Activated CD4-positive, alpha-beta T cell treated with anti-CD3 and anti-CD28 coated beads, Interleukin-2, Interleukin-6, amounts not matched to agents 100 ng/mL and 50 ng/mL, durations not matched to agents 16 hours and 8 hours (primary cell): ENCODE results near the gene FAM174A.

Experiments used
- DNase-seq: peaks from one replicate; pipeline ENCODE4 v3.0.0-alpha.2; 2020

The FAM174A gene

GRCh38 chr5:100535060-100536005, at the start of gene FAM174A:
FAM174A (plus strand) TSS chr5:100535374; CDS start chr5:100535531, 157 bp downstream.
- peak; percentile 96 for DNase-seq

GRCh38 chr5:100493996-100494395, 41.2 kb upstream of the FAM174A start:
- no peak for DNase-seq

- DNase-seq, result no peak
Observed at GRCh38 chr5:100496296-100496695, 38.9 kb upstream of the FAM174A start.

GRCh38 chr5:100502684-100503083, 32.5 kb upstream of the FAM174A start:
- DNase-seq, result no peak

GRCh38 chr5:100505984-100506670, 29.0 kb upstream of the FAM174A start:
- DNase-seq, result no peak

GRCh38 chr5:100516285-100516684, 18.9 kb upstream of the FAM174A start:
- DNase-seq, result no peak

- no peak for DNase-seq
Observed at GRCh38 chr5:100517301-100517974, 17.7 kb upstream of the FAM174A start.

GRCh38 chr5:100518377-100518776, 16.8 kb upstream of the FAM174A start:
- no peak for DNase-seq

DNA sequence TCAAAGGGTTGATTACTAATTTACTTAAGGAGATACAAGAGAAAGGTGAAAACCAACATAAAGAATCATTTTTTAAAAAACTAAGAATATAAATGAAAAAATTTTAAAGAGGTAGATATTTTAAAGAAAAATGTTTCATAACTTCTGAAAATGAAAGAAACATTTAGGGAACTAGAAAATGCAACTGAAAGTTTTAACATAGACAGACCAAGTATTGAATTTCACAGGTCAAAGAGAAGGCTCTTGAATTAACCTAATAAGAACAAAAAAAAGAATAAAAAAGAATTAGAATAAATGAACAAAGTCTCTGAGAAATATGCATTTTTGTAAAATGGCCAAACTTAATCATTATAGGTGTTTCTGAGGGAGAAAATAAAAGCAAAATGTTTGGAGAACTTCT, 16.1 kb upstream of the FAM174A start:
- DNase-seq, result no peak

- DNase-seq, result no peak
Observed at GRCh38 chr5:100520348-100520747, 14.8 kb upstream of the FAM174A start.

DNA sequence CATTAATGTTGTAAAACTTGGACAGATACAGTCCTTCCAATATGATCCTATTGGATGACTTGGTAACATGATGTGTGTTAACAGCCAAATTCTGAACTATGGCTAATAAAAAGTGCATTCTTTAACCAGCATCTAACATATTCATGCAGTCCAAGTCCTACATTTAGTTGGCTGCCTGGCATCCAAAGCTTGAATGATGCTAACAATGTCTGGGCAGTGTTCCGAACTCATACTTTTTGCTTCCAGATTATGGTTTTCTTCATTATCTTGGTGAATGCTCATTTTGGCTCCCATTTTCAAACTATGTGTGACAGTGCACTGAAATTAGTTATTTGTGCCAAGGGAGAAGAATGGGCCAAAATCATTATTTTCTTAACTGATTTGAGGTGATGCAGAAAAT, 2.8 kb downstream of the FAM174A start:
- no peak for DNase-seq

DNA sequence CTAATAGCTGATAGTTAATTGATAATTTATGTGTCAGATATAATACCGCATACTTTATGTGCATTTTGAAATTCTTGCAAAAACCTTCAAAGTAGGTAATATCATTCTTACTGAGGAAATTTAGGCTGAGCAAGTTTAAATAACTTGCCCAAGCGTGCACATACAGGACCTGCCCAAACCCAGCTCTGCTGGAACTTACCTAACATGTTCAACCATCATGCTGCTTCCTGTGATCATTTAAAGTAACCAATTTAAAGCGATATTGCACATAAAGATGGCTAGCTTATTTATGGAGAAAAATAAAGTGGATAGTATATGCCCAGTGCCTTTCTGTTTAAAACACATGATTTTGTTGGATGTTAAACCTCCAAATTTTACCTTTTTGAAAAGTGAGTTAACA, 4.3 kb downstream of the FAM174A start:
- DNase-seq, result no peak

GRCh38 chr5:100542086-100542485, 6.9 kb downstream of the FAM174A start:
- no peak for DNase-seq

- DNase-seq, result no peak
Observed at GRCh38 chr5:100546001-100546400, 10.8 kb downstream of the FAM174A start.

DNA sequence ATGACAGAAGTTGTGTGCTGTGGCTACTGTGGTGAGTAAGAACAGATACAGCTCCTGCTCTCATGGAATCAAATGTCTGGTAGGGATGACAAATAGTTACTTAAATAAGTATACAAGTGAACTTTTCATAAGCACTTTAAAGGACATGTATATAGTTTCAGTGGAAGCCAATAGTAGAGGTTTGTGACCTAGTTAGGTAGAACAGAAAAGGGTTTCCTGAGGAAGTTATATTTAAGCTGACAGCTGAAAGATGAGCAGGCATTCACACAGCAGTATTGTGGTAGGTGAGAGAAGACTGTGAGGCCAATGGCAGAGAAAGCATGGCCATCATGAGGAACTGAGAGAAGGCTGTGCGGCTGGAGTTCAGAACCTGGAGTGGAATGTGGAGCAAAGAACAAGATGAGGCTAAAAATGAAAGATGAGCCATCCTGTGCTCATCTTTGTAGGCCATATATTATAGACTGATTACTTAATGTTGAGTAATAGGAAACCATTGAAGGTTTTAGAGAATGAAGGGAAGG, 15.4 kb downstream of the FAM174A start:
- DNase-seq, result peak; percentile 3

DNA sequence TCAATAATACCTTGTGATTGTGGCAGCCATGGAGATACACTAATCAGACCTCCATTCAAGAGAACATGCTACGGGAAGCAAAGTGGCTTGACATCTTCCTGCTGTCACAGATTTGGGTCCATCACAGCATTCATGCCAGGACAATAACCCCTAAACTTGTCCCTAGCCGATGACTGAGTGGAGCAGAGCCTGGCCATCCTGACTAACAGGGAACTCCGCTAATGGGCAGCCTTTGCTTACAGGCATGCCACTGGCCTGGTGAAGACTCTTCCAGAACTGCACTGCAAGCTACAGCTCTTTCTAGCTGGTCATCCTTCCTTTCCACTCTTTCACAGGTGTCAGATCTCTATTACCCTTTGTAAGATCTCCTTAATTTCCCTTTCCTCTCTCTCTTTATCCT, 16.0 kb downstream of the FAM174A start:
- DNase-seq, result no peak

- no peak for DNase-seq
Observed at GRCh38 chr5:100553209-100553608, 18.0 kb downstream of the FAM174A start.

GRCh38 chr5:100560860-100561259, 25.7 kb downstream of the FAM174A start:
- DNase-seq, result no peak

DNA sequence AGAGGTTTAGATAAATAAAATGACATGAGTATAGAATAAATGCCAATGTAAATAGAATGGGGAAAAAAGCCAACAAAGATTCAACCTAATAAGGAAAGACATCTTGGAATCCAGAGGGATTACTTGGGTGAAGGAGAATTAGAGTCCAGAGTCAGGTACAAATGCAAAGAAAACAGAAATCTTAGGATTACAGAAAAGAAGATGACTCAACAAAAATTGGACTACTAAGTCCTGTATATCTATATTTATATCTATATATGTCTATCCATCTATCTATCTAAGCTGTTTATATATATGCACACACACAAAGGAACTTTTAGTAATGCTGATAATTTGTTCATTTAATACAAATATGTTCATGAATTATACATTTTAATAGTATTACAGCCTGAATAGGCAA, 27.6 kb downstream of the FAM174A start:
- no peak for DNase-seq

- DNase-seq, result peak; percentile 34
Observed at GRCh38 chr5:100566382-100567141, 31.4 kb downstream of the FAM174A start.

DNA sequence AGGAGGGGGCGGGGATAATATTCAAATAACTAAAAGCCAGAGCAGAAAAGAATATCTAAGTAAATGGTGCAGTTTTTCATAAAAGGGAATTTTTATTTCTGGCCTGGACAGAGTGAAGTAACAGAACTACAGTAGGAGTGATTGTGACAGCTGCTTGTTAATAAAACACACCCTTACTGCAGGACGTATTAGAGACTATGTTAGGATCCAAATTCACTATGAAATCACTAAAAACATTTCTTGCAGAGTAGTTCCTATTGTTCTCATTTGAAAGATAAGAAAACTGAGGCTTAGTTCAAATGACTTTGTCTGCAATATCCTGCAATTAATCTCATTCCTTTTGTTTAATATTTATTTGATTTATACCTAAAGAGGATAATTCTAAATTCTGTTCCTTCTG, 39.5 kb downstream of the FAM174A start:
- no peak for DNase-seq

DNA sequence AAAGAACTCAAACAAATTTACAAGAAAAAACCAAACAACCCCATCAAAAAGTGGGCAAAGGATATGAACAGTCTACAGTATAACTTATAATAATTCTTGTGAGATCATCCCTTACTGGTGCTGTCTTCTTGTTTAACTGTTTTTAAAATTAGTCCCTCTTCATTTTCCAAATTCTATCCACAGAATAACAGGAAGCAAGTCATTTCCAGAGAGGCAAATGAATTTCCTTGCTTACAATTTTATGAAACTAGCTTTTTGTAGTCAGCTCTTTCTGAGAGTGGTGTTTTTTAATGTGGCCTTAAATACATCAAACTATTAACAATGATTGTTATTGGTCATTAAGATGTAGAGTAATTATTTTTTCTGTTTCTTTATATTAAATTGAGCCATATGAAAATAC, 40.6 kb downstream of the FAM174A start:
- DNase-seq, result no peak
